Amniotic epithelial cell (primary cell): ENCODE data around the gene GVQW3.
"Not testable (repeated sequence)": the region's sequence is repeated elsewhere in the genome, so short reads cannot be mapped to it uniquely, and the experiment has no call there.

Experiments
- DNase-seq: peaks from one replicate; pipeline ENCODE4 v3.0.0-alpha.2; 2010; ENCODE audit warnings: low read depth

The GVQW3 gene

DNA sequence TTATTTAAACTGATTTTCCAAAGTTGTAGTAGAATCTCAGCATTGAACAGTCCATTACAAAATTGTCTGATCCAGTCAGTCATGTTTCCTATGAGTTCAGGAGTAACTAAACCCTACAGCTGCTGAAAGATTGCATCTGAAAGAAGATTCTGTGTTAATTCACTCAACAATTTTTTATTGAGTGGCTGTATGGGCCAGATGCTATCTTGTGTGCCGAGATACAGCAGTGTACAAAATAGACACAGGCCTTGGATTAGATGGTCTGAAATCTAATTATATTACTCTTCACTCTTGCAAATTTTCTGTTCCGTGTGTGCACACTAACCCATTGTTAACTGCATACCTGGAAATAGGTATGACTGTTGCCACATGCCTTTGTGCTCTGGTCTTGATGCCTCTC lies 7.3 kb downstream of the GVQW3 start:
- no peak for DNase-seq

DNA sequence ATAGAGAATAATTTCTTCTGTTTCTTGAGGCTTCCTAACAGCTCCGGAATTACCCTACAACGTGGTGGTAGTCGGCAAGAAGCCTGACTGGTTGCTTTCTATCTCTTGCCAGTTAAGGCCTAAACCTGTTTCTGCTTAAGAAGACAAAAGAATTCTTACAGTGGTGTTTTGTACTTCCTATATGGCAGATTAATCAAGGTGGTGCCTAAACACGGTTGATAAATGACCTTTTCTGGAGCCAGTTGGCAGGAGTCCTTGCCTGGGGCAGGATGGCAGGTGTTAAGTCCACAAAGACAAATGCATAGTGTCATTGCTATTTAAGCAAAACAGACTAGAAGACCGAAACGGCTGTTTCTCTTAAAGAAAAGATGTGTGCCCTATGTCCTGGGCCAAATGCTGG lies 9.9 kb downstream of the GVQW3 start:
- no peak for DNase-seq

DNA sequence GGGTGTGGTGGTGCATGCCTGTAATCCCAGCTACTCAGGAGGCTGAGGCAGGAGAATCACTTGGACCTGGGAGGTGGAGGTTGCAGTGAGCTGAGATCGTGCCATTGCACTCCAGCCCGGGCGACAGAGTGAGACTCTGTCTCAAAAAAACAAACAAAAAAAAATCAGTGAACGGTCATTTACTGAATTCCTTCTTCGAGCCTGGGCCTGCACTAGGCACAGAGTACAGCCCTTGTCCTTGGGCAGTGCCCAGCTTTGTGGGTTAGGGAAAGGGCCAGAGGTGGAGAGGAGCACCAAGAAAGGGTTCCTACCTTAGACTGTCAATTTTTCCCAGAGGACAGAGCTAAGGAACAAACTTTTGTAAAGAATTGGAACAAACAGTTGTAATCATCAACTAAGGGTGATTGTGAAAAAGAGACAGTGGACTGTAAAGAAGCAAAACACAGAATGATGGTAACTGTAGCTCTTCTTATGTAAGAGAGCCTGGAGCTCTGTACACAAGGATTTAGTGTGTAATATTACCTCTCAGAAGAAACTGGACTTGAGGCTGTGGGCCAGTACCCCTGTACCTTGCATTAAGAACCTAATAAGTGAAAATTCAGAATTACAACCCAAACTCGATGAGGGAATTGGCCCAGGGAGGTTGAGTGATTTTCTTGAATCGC lies 10.8 kb downstream of the GVQW3 start:
- no peak for DNase-seq

DNA sequence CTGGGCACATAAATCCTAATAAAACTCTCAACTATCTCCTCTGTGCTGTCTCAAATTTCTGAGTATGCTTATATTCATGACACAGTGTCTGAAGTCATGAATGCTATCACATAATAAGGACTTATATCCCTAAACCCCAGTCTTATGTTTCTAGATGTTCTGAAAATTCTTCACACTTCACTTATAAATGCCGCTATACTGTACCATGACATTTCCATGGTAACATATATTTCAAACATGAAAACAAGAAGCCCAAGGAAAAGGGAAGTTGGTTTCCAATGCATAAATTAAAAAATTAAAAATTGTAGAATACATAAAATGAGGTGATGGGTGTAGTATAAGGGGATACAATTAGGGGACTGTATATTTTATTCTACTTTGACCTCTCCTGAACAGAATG lies 11.7 kb downstream of the GVQW3 start:
- no peak for DNase-seq

DNA sequence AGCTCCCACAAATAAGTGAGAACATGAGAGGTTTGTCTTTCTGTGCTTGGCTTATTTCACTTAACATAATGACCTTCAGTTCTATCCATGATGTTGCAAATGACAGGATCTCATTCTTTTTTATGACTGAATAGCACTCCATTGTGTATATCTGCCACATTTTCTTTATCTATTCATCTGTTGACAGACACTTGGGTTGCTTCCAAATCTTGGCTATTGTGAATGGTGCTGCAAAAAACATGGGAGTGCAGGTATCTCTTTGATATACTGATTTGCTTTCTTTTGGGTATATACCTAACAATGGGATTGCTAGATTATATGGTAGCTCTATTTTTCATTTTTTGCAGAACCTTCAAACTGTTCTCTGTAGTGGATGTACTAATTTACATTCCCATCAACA lies 13.3 kb downstream of the GVQW3 start:
- no peak for DNase-seq

DNA sequence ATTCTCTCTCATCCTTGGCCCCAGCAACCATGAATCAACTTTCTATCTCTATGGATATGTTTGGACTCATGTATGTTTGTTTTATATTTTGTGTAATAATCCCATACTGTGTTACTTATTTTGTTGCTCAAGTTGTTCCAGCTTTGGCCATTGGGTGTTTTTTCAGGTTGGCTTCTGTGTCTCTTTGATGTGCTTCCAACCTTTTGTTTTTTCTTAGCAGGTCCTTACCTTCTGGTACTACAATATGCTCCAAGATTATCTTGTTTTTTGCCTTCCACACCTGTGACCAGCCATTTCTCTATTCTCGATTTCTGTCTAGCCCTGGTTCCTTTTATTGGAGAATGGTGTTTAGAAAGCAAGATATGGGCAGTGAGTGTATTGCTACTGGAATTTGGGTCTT lies 14.2 kb downstream of the GVQW3 start:
- no peak for DNase-seq

DNA sequence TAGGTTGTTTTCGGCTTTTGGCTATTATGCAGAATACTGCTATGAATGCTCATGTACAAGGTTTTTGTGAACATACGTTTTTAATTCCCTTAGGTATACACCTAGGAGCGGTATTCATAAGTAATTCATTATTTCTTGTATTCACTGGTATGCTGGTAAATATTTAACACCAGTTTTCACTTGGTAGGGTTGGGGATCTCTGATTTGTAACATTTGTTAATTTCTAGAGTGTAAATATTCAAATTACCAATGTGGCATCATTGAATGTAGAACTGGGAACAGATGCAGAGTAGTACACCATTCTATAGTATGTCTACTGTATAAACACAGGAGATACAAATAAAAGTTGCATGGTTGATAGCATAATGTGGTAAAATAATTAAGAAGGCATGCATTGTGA lies 16.3 kb downstream of the GVQW3 start:
- DNase-seq = no peak

DNA sequence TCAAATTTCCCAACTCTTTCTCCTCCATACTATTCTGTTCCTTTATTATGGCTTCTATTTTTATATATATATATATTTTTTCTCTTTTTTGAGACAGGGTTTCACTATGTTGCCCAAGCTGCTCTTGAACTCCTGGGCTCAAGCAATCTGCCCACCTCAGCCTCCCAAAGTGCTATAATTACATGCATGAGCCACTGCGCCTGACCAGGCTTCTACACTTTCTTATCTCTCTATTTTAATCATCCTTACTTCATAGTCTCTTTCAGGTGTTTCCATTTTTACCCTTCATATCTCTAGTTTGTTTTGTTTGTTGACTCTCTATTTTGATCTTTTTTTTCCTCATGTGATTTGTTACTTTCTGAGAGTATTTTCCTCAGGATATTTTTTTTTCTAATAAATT lies 19.8 kb downstream of the GVQW3 start:
- DNase-seq = no peak

DNA sequence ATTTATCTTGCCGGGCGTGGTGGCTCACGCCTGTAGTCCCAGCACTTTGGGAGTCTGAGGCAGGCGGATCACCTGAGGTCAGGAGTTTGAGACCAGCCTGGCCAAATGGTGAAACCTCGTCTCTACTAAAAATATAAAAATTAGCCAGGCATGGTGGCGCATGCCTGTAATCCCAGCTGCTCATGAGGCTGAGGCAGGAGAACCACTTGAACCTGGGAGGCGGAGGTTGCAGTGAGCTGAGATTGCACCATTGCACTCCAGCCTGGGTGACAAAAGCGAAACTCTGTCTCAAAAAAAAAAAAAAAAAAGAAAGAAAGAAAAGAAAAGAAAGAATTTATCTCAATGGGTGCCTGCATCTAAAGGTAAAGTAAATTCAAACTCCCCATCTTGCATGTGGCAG lies 20.4 kb downstream of the GVQW3 start:
- not testable (repeated sequence) for DNase-seq

DNA sequence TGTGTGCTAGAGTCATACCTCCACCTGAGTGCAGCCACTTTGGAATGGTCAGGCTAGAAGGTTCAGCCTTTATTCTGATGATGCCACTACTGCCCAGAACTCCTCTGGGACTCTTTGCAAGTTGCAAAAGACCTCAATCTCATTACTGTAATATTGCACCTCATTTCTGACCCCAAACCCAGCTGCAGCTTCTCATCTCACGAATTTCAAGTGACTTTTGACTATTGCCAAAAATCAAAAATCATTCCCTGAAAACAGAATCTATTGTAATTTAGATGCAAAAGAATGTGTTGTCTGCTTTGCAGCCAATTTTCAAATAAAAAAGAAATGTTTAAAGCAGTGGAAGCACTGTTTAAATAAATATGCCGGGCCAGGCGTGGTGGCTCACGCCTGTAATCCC lies 25.2 kb downstream of the GVQW3 start:
- DNase-seq = no peak

DNA sequence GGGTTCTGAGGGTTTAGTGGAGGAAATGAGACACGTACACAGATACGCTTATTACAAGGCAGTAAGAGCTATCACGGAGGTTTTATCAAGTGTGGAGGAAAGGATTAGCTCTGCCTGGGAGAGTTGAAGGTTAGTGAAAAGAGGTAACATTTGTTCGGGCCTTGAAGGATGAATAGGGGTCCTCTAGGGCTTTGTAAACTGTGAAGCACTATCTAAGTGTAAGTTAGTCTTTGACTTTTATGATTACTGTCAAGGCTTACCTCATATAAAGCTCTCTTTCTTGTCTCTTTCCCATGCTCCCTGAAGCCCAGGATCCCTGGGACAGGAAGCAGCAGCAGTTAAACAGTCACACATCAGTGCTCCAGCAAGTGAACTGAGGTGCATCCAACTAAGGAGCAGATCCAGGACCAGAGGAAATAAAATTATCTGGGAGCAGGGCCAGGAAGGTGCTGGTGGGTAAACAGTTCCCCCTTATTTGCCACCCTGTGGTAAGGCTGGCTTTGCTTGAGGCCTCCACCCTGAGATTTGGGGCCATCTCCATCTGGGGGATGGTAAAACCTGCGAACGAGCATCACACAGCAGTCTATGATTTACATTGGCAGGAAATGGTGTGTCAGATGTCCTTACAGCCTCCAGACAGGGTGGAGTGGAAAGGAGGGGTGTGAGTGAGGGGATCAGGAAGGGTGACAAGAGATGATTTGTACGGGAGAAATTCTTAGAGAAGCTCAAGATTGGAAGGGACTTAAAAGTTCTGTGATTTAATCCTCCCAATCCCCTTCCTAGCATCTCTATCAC lies 27.2 kb downstream of the GVQW3 start:
- DNase-seq = no peak

DNA sequence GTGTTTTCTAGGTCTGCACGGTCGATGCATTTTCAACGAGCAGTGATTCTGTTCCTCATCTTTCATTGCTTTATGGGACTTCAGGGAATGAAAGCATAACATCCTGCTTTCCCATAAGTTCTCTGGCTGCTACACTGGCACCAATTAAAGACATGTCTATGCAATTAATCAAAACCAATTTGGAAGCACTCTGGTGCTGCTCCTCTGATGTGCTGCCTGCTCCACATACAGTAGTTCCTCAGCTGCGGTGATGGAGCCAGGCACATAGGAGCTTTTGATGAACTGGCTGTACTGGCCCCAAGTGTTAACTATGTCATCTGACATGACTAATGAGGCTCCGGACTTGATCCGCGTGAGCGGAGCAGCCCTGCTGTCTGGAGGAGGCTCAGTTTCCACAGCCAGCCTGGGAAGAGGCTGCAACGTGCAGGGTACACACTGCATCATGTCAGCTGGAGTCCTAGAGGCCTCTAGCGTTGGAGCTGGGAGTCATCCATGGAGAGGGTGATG lies 29.8 kb downstream of the GVQW3 start:
- peak; percentile 3 for DNase-seq

DNA sequence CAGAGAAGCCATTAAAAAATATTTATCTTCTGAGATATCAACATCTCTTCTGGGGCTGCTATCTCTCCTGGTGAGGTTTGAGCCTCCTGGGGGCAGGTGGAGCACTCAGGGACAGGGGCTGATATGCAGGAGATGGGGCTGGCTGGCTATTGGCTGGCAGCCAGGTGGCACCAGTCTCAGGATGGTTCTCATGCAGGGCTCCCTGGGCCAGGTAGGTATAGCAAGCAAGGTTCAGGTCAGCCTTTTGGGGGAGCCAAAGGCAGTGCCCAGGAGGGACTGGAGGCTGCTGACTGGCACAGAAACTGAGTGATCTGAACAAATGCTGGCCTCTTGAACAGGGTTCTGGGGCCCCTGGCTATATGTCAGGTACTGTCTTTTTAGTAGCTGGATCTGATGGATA lies 34.0 kb downstream of the GVQW3 start:
- DNase-seq = no peak

DNA sequence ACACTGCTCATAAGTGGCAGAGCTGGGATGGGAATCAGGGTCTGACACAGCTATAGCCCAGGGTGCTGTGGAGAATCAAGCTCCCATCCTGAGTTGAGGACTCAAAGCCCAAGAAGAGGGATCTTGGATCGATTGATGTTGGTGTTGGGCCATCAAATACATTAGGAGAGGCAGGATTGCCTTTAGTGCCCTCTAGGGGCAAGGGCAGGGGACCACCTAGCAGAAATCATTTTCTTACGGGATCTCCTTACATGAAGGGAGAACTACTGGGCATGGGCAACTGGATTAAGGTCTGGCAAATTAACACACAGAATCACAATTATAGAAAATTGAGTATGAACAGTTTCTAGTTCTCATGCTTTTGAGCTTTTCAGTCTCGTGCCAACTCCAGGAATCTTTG lies 38.8 kb downstream of the GVQW3 start:
- no peak for DNase-seq

DNA sequence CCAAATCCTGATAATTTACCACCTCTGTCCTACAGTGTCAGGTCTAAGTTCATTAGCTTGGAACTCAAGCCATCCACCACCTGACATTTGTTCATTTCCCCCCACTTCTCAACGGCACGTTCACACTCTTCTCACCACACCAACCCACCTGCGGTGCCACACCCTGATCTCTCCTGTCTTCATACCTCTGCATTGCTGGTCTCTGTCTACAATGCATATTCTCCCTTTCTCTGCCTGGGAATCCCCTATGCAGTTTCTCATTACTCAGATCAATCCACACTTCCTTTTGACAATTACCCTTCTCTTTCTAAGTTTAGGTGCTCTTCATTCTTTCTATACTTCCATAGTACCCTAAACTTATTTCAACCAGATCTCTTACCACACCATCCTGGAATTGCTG lies 43.3 kb downstream of the GVQW3 start:
- no peak for DNase-seq

DNA sequence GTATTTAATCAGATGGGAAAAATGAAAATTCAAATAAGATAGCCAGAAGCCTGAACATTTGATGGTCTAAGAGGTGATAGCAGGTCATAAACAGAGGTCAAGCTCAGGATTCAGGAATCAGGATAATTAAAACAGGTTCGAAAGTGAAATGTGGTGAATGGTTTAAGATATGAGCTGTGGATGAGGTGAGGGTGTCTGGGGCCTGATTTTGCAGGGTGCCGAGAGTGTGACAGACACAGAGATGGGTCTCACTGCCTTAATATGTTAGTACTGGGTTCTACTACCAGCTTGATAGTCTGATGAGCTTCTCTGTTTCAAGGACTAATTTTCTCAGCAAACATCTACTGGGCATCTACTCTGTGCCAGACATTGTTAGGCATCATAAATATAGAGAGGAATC lies 43.8 kb downstream of the GVQW3 start:
- DNase-seq = no peak

DNA sequence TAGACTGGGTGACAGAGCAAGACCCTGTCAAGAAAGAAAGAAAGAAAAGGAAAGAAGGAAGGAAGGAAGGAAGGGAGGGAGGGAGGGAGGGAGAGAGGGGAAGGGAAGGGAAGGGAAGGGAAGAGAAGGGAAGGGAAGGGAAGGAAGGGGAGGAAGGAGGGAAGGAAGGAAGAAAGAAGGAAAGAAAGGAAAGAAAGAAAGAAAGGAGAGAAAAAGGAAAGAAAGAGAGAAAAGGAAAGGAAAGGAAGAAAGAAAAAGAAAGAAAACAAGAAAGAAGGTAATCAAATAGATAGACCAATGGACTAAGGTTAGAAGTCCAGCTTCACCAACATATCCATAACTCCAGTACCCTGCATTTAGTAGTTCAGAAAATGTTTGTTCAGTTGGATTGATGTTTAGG lies 45.5 kb downstream of the GVQW3 start:
- DNase-seq = no peak

DNA sequence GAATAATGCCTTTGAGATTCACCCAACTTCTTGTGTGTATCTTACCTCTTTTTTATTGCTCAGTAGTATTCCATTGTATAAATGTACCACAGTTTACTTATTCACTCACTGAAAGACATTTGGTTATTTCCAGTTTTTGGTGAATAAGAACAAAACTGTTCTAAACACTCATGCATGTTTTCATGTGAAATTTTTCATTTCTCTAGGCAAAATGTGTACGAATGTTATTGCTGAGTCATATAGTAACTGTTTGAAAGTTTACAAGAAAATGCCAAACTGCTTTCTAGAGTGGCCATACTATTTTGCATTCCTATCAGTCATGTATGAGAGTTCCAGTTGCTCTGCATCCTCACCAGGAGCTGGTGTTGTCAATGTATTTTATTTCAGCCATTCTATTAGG lies 54.9 kb downstream of the GVQW3 start:
- no peak for DNase-seq

DNA sequence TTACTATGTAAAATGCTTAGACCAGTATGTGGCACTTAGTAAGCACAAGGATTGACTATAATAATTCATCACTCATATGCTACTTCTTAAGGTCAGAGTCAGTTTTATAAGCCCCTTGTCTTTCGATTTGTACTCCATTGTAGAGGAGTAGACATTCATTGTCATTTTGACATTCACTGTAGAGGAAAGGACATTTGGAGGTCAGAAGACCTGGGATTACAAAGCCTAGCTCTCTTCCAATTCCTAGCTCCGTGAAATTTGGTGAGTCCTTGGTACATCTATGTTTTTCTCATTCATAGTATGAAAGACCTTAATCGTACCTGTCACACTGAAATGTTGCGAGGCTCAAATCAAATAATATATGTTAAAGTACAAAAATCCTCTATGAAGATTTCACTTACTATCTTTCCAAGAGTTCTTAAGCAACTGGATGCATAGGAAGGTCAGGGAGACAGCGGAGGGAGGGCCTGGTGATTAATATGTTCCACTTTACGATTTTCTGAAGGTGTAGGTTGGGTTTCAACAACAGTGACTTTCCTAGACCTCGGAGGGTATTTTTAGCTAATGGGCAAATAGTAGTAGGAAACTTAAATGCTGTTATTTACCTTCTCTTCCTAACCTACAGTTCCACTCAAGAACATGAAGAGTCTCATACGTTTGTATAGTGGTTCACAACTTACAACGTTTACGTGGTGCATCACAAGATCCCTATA lies 62.3 kb downstream of the GVQW3 start:
- peak; percentile 36 for DNase-seq

DNA sequence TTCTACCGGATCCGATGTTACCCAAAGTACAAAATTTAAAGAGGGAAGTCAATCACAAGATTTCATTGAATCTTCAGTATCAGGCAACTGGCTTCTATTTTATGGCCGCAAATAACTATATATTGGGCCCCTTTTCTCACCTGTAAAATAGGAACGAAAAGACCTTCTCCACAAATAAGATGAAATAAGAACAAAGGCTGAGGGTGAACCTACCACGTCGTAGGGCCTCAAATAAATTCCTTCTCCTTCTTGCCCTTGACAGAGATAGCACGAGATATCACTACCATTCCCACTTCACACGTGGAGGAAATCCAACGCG lies 62.9 kb downstream of the GVQW3 start:
- no peak for DNase-seq

DNA sequence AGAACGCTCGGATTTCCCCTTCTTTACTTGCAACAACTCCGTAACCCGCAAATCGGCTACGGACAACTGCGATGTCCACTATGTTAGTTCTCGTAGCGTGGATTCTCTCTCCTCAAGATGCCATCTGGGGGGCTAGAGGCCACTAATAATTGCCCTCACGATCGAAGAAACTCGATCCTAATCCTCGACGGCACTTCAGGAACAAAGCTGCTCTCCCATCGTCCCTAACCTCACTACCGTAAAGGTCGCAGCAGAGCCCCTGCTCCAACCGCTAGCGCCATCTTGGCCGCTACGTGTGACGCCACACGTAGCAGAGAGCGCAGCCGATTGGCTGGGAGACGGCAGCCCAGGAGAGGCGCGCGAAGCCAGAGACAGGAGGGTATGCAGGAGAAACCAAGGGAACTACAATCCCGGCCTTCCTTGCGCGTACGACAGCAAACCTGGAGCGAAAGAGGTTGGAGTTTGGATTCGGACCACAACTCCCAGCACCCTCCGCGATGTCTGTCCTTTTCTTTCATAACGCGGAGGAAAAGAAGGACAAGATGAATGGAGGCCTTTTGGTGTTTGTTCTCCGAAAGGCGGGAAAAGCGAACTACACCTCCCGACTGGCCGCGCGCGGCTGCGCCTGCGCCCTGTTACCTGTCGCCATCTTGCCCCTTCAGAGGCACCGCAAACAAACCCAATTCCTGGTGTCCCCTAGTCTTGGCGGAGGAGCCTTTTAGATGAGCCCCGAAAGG lies 63.4 kb downstream of the GVQW3 start, which contains the start of gene EMSY:
Gene EMSY, plus strand, starts transcription at position 635 of the 737 bp plus-strand sequence. CDS start 1,921 bp downstream, outside the sequence.
- peak; percentile 100 for DNase-seq
